Astrocyte (in vitro differentiated cells and primary cell): ENCODE measurements around the gene AMH. TPM values are rescaled to one million over a fixed set of nuclear protein-coding genes. Genes with fewer than 3 reads are reported as not detected.

Source experiments
- DNase-seq: peaks from one replicate; pipeline ENCODE4 v3.0.0-alpha.2; 2010; ENCODE audit warnings: low read depth
- FAIRE-seq: peaks from 2 replicates; lab custom pipeline; 2011; peaks lifted over from hg19 to GRCh38; lab: Jason Lieb, UNC
- H2AFZ ChIP-seq: 2 replicates; pipeline ENCODE4 v1.6.0; 2012; ENCODE audit warnings: low read depth, low read length, inconsistent platforms
- H3K27ac ChIP-seq: 2 replicates; pipeline ENCODE4 v1.5.1; 2011; ENCODE audit warnings: low read depth, low read length, inconsistent platforms
- H3K27me3 ChIP-seq: 2 replicates; pipeline ENCODE4 v1.6.0; 2011; ENCODE audit warnings: low read length, inconsistent platforms; ENCODE audit not compliant: insufficient read depth
- H3K36me3 ChIP-seq: 2 replicates; pipeline ENCODE4 v1.5.1; 2011; ENCODE audit warnings: low read length, inconsistent platforms; ENCODE audit not compliant: insufficient read depth
- H3K4me1 ChIP-seq: 2 replicates; pipeline ENCODE4 v1.5.1; 2011; ENCODE audit warnings: low read length, inconsistent platforms; ENCODE audit not compliant: insufficient read depth
- H3K4me2 ChIP-seq: 2 replicates; pipeline ENCODE4 v1.6.0; 2012; ENCODE audit warnings: low read length, inconsistent platforms
- H3K4me3 ChIP-seq: 2 replicates; pipeline ENCODE4 v1.5.1; 2011; ENCODE audit warnings: low read depth, mild to moderate bottlenecking, low read length, inconsistent platforms; ENCODE audit not compliant: insufficient read depth
- H3K79me2 ChIP-seq: 2 replicates; pipeline ENCODE4 v1.6.0; 2012; ENCODE audit warnings: mild to moderate bottlenecking, low read length, inconsistent platforms; ENCODE audit not compliant: insufficient read depth
- H3K9ac ChIP-seq: 2 replicates; pipeline ENCODE4 v1.6.0; 2012; ENCODE audit warnings: mild to moderate bottlenecking, low read length, inconsistent platforms
- H3K9me3 ChIP-seq: 2 replicates; pipeline ENCODE4 v1.5.1; 2012; ENCODE audit warnings: low read depth, mild to moderate bottlenecking, low read length, inconsistent platforms; ENCODE audit not compliant: insufficient read depth
- H4K20me1 ChIP-seq: 2 replicates; pipeline ENCODE4 v1.6.0; 2012; ENCODE audit warnings: low read length, inconsistent platforms; ENCODE audit not compliant: insufficient read depth
- H3K27ac Mint-ChIP-seq: one replicate; pipeline ENCODE4 v1.8.0; 2021; ENCODE audit warnings: mild to moderate bottlenecking, mixed read lengths; ENCODE audit not compliant: unreplicated experiment
- H3K27me3 Mint-ChIP-seq: one replicate; pipeline ENCODE4 v1.8.0; 2021; ENCODE audit warnings: low read depth, mixed read lengths; ENCODE audit not compliant: unreplicated experiment
- H3K36me3 Mint-ChIP-seq: one replicate; pipeline ENCODE4 v1.8.0; 2021; ENCODE audit warnings: low read depth, mixed read lengths; ENCODE audit not compliant: unreplicated experiment
- H3K4me1 Mint-ChIP-seq: one replicate; pipeline ENCODE4 v1.8.0; 2021; ENCODE audit warnings: low read depth, mixed read lengths; ENCODE audit not compliant: unreplicated experiment
- H3K4me3 Mint-ChIP-seq: one replicate; pipeline ENCODE4 v1.8.0; 2021; ENCODE audit warnings: mild to moderate bottlenecking, moderate library complexity, mixed read lengths; ENCODE audit not compliant: unreplicated experiment
- H3K9me3 Mint-ChIP-seq: one replicate; pipeline ENCODE4 v1.8.0; 2021; ENCODE audit warnings: mild to moderate bottlenecking, mixed read lengths; ENCODE audit not compliant: unreplicated experiment
- CTCF ChIP-seq: IDR thresholded peaks from 2 replicates; pipeline ENCODE4 v1.5.1; 2011; ENCODE audit warnings: low read depth, mild to moderate bottlenecking, inconsistent platforms, low read length, moderate library complexity; ENCODE audit not compliant: insufficient read depth
- EZH2 ChIP-seq: IDR thresholded peaks from 2 replicates; pipeline ENCODE4 v1.6.1; 2012; ENCODE audit warnings: mild to moderate bottlenecking, low read length, inconsistent platforms; ENCODE audit not compliant: insufficient read depth
- total RNA-seq: library from RNA; stranded (reverse); gene quantifications from 2 replicates; pipeline ENCODE4 v1.2.1, GENCODE V29; 2021

Gene AMH
- total RNA-seq, 1 donor from 2014 or later, result 4.6 TPM

GRCh38 chr19:2234996-2235380 is 14.1 kb upstream of the AMH start:
- DNase-seq (no peak), FAIRE-seq (no peak)
- Histone ChIP-seq H3K27me3 (no peaks in the 10 kb centered on the region), H3K9me3 (no peaks in the 10 kb centered on the region), H2AFZ (no peak overlapping the region), H3K36me3 (peaks cover 12% of the 10 kb centered on the region), H3K79me2 (peaks cover 79% of the 10 kb centered on the region), H3K27ac (no peak overlapping the region), H3K4me1 (peaks cover 53% of the 10 kb centered on the region), H3K4me2 (peak overlapping the region; percentile 93), H3K4me3 (peak overlapping the region; percentile 81), H4K20me1 (peaks cover 72% of the 10 kb centered on the region), H3K9ac (peak overlapping the region; percentile 93)
- peak overlapping the region; percentile 80 for H3K27ac Mint-ChIP-seq
- H3K4me1 Mint-ChIP-seq, result peaks cover 26% of the 10 kb centered on the region
- no peaks in the 10 kb centered on the region for H3K27me3 Mint-ChIP-seq
- H3K4me3 Mint-ChIP-seq, result peak overlapping the region; percentile 97
- TF ChIP-seq EZH2 (no peak), CTCF (no peak)
- H3K9me3 Mint-ChIP-seq, result no peaks in the 10 kb centered on the region
- peaks cover 3% of the 10 kb centered on the region for H3K36me3 Mint-ChIP-seq

GRCh38 chr19:2235381-2236063 is 13.6 kb upstream of the AMH start:
- no peak overlapping the region for H2AFZ ChIP-seq
- H3K27ac Mint-ChIP-seq, result peak overlapping the region; percentile 80
- H3K4me1 ChIP-seq, result peaks cover 58% of the 10 kb centered on the region
- H3K4me3 ChIP-seq, result peak overlapping the region; percentile 81
- H3K4me2 ChIP-seq, result peak overlapping the region; percentile 93
- H4K20me1 ChIP-seq, result peaks cover 78% of the 10 kb centered on the region
- no peaks in the 10 kb centered on the region for H3K9me3 ChIP-seq
- peak overlapping the region; percentile 93 for H3K9ac ChIP-seq
- peaks cover 9% of the 10 kb centered on the region for H3K36me3 ChIP-seq
- H3K9me3 Mint-ChIP-seq, result no peaks in the 10 kb centered on the region
- no peak for FAIRE-seq
- DNase-seq, result no peak
- peak overlapping the region; percentile 97 for H3K4me3 Mint-ChIP-seq
- H3K27ac ChIP-seq, result peak overlapping the region; percentile 89
- H3K27me3 ChIP-seq, result no peaks in the 10 kb centered on the region
- H3K79me2 ChIP-seq, result peaks cover 85% of the 10 kb centered on the region
- TF ChIP-seq CTCF (no peak), EZH2 (no peak)
- H3K27me3 Mint-ChIP-seq, result no peaks in the 10 kb centered on the region
- H3K4me1 Mint-ChIP-seq, result peaks cover 30% of the 10 kb centered on the region
- H3K36me3 Mint-ChIP-seq, result peaks cover 3% of the 10 kb centered on the region

- no peaks in the 10 kb centered on the region for H3K9me3 ChIP-seq
- Mint-ChIP-seq H3K4me3 (peak overlapping the region; percentile 95), H3K4me1 (peaks cover 33% of the 10 kb centered on the region), H3K27ac (no peak overlapping the region), H3K27me3 (no peaks in the 10 kb centered on the region), H3K36me3 (peaks cover 3% of the 10 kb centered on the region), H3K9me3 (no peaks in the 10 kb centered on the region)
- TF ChIP-seq CTCF, result no peak
- TF ChIP-seq EZH2, result no peak
- H3K36me3 ChIP-seq, result peaks cover 9% of the 10 kb centered on the region
- H3K79me2 ChIP-seq, result peaks cover 89% of the 10 kb centered on the region
- peaks cover 63% of the 10 kb centered on the region for H3K4me1 ChIP-seq
- H3K27me3 ChIP-seq, result no peaks in the 10 kb centered on the region
- FAIRE-seq, result no peak
- no peak overlapping the region for H2AFZ ChIP-seq
- DNase-seq, result no peak
- peaks cover 81% of the 10 kb centered on the region for H4K20me1 ChIP-seq
- peak overlapping the region; percentile 93 for H3K4me2 ChIP-seq
- peak overlapping the region; percentile 89 for H3K27ac ChIP-seq
- peak overlapping the region; percentile 81 for H3K4me3 ChIP-seq
- peak overlapping the region; percentile 93 for H3K9ac ChIP-seq
Measured at GRCh38 chr19:2236064-2236313, 13.1 kb upstream of the AMH start.
